Adrenal gland (tissue), 12 donors: Measurements from ENCODE around the gene ATP9B. TPM values are rescaled to one million over a fixed set of nuclear protein-coding genes. Genes with fewer than 3 reads are reported as not detected.

Experiments used
- DNase-seq, 7 donors: peaks; one replicate each; pipeline ENCODE4 v3.0.0-alpha.2; 2019 to 2020
- H3K27ac ChIP-seq, 5 donors: fragments of 200-600 bp; sonication (generic) in 4 of 5; 1 replicate in 3 of 5; 2 replicates in 2 of 5; pipeline versions ENCODE4 v1.5.1 to v1.8.0; 2016 to 2020; ENCODE audit warnings: mild to moderate bottlenecking in 1 of 5
- H3K27me3 ChIP-seq: fragments of 200-600 bp; 2 replicates; pipeline ENCODE4 v1.8.0; 2021
- H3K36me3 ChIP-seq, 2 donors: fragments of 200-600 bp; replicated peaks in 1 of 2; 1 replicate in 1 of 2; 2 replicates in 1 of 2; pipeline versions ENCODE4 v1.5.1 to v1.8.0; 2018 to 2022
- H3K4me1 ChIP-seq, 2 donors: fragments of 200-600 bp; replicated peaks in 1 of 2; 1 replicate in 1 of 2; 2 replicates in 1 of 2; pipeline versions ENCODE4 v1.5.1 to v1.8.0; 2018 to 2021
- H3K4me3 ChIP-seq, 4 donors: fragments of 200-600 bp; sonication (generic) in 3 of 4; one replicate each; pipeline ENCODE4 v1.5.1; 2016 to 2018
- H3K9me3 ChIP-seq, 3 donors: fragments of 200-600 bp; sonication (generic) in 1 of 3; replicated peaks in 1 of 3; 1 replicate in 2 of 3; 2 replicates in 1 of 3; pipeline versions ENCODE4 v1.5.1 to v1.8.0; 2016 to 2021
- POLR2A ChIP-seq, 2 donors: fragments of 450-650 bp; IDR thresholded peaks; one replicate each; pipeline ENCODE4 v1.6.1; 2017; ENCODE audit warnings: antibody characterized with exemption in 2 of 2, mild to moderate bottlenecking in 2 of 2, moderate library complexity in 1 of 2
- WGBS, 4 donors: extraction: QIAGEN DNeasy Blood & Tissue Kit in 2 of 4; methylation state at CpG; one replicate each; pipeline versions ENCODE4 v1.1.5 to v1.1.7; 2013 to 2017; 5-methylcytosine and 5-hydroxymethylcytosine counted together
- intact Hi-C, 2 donors: fragments of 100-400 bp; cut with DNase I; formaldehyde crosslinking; loops; one replicate each; pipeline versions ENCODE4 v1.14.1 to v1.15.0; 2022 to 2023
- polyA plus RNA-seq, 3 donors: library from polyadenylated mRNA; stranded (reverse); fragments of 200-250 nt in 2 of 3; fragments of 350-450 nt in 1 of 3; fragmentation: Illumina TruSeq in 1 of 3; extraction: RNeasy Lipid Tissue Mini Kit (QIAGEN cat#74804) in 1 of 3; gene quantifications; one replicate each; pipeline ENCODE4 v1.2.3, GENCODE V29; 2013 to 2014
- total RNA-seq, 9 donors: library from RNA; depleted of rRNA in 4 of 9; stranded (reverse); fragments of >200 nt in 4 of 9; fragments of 120-200 nt in 1 of 9; fragmentation: NEBNext Ultra II Directional in 1 of 9; extraction: Animal tissue kit (Norgen Biotek cat#: 25700) in 1 of 9; gene quantifications; one replicate each; pipeline versions ENCODE4 v1.1.0 to v1.2.4, GENCODE V29; 2013 to 2023
- TF ChIP-seq, protein P1 (sequence below), 6 experiments: fragments of 450-650 bp in 4 of 6; fragments of 200-600 bp in 2 of 6; sonication (generic) in 1 of 6; IDR thresholded peaks; 1 replicate in 5 of 6; 2 replicates in 1 of 6; pipeline versions ENCODE4 v1.5.1 to v1.8.0; 2016 to 2021; ENCODE audit warnings: antibody characterized with exemption in 6 of 6, mild to moderate bottlenecking in 2 of 6, moderate library complexity in 1 of 6
- donor health status: healthy with polysubstance abuse.
- donor health status: Bipolar disorder and iron deficiency.
- donor health status: DM: yes; HTN: yes; CAD: no.
- donor health status: DM: no; HTN: no; CAD: no.
- donor health status: DM: no; HTN: no; CAD: no.
- donor health status: DM: yes; HTN: yes; CAD: no.

The ATP9B gene
- total and polyA plus RNA-seq, 12 donors: 16.3 to 36.0 (median 27.7) TPM

GRCh38 chr18:79252904-79253633 is 183.9 kb downstream of the ATP9B start:
- TF ChIP-seq POLR2A (IDR thresholded peaks at IDR 0.05): peak in 1 of 2 donors; percentile 56
- TF ChIP-seq, protein P1, sequence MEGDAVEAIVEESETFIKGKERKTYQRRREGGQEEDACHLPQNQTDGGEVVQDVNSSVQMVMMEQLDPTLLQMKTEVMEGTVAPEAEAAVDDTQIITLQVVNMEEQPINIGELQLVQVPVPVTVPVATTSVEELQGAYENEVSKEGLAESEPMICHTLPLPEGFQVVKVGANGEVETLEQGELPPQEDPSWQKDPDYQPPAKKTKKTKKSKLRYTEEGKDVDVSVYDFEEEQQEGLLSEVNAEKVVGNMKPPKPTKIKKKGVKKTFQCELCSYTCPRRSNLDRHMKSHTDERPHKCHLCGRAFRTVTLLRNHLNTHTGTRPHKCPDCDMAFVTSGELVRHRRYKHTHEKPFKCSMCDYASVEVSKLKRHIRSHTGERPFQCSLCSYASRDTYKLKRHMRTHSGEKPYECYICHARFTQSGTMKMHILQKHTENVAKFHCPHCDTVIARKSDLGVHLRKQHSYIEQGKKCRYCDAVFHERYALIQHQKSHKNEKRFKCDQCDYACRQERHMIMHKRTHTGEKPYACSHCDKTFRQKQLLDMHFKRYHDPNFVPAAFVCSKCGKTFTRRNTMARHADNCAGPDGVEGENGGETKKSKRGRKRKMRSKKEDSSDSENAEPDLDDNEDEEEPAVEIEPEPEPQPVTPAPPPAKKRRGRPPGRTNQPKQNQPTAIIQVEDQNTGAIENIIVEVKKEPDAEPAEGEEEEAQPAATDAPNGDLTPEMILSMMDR (IDR thresholded peaks at IDR 0.05): no peak
- no peak overlapping the region for H3K4me3 ChIP-seq
- WGBS, 4 donors: 56 to 65% (median 59%) methylated on average over 18 to 20 of the region's 20 CpGs
- no peaks in the 10 kb centered on the region for H3K36me3 ChIP-seq
- peak overlapping the region in 4 of 5 donors; percentile 4 to 83 (median 64) for H3K27ac ChIP-seq
- intact Hi-C loops: no loop called here
- peaks cover 0 to 20% of the 10 kb centered on the region in 2 donors for H3K4me1 ChIP-seq
- no peaks in the 10 kb centered on the region for H3K9me3 ChIP-seq
- peak; percentile 35 to 73 (median 64) for DNase-seq
- H3K27me3 ChIP-seq: no peaks in the 10 kb centered on the region

DNA sequence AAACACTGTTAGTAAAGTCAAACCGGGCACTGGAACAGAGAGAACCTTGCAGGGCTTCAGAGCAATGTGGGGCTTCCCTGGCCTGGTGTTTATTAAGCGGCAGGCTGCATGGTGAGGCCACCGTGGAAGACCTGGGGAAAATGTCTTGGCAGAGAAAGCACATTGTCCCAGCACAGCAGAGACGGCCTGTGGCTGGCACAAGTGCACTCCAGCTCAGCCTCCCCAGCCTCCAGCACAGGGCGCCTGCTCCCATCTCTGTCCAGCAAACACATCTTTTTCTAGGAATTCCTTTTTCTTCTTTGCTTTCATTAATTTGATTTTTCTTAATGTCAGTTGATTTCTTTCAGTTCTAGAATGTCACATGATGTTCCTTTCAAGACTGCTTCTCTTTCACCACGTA is 188.3 kb downstream of the ATP9B start:
- Histone ChIP-seq H3K36me3 (no peaks in the 10 kb centered on the region), H3K27me3 (no peaks in the 10 kb centered on the region), H3K4me1 (peaks cover 0 to 15% of the 10 kb centered on the region in 2 donors), H3K4me3 (no peak overlapping the region), H3K27ac (no peak overlapping the region), H3K9me3 (no peaks in the 10 kb centered on the region)
- TF ChIP-seq, protein P1 (IDR thresholded peaks at IDR 0.05): no peak
- no peak for TF ChIP-seq POLR2A (IDR thresholded peaks at IDR 0.05)
- DNase-seq: peak in 2 of 7 donors; percentile 26 to 27
- intact Hi-C loops: no loop called here
- 69 to 80% (median 79%) methylated on average over 6 of the region's 6 CpGs for WGBS, 4 donors

DNA sequence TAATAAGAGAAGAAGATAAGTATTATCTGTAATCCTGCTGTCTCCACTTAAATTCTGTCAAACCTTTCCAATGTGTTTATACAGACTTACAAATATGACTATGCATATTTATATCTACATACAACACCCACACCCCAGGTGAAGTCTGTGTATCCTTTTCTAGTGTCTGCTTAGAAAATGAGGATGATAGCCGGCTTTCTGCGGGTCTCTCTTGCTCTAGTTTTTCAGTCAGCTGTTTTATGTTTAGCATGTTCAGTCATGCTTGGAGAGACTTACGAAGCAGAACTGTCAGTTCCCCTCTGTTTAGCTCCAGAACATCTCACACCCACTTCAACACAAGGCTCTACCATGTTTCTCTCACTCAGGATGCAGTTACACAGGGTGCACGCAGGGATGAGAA is 189.3 kb downstream of the ATP9B start:
- WGBS, 4 donors: 92 to 100% (median 95%) methylated on average over 4 of the region's 4 CpGs
- Histone ChIP-seq H3K36me3 (no peaks in the 10 kb centered on the region), H3K27me3 (no peaks in the 10 kb centered on the region), H3K27ac (no peak overlapping the region), H3K4me1 (peaks cover 0 to 10% of the 10 kb centered on the region in 2 donors), H3K9me3 (no peaks in the 10 kb centered on the region), H3K4me3 (no peak overlapping the region)
- intact Hi-C loops: no loop called here
- TF ChIP-seq, protein P1 (IDR thresholded peaks at IDR 0.05): no peak
- no peak for TF ChIP-seq POLR2A (IDR thresholded peaks at IDR 0.05)
- no peak for DNase-seq

GRCh38 chr18:79259218-79259617 is 190.0 kb downstream of the ATP9B start:
- peaks cover 0 to 8% of the 10 kb centered on the region in 2 donors for H3K4me1 ChIP-seq
- no peaks in the 10 kb centered on the region for H3K9me3 ChIP-seq
- H3K27me3 ChIP-seq: no peaks in the 10 kb centered on the region
- no peak overlapping the region for H3K27ac ChIP-seq
- no peak for DNase-seq
- no peak overlapping the region for H3K4me3 ChIP-seq
- 87 to 97% (median 94%) methylated on average over 2 of the region's 2 CpGs for WGBS, 4 donors
- intact Hi-C loops: no loop called here
- TF ChIP-seq, protein P1 (IDR thresholded peaks at IDR 0.05): no peak
- TF ChIP-seq POLR2A (IDR thresholded peaks at IDR 0.05): no peak
- no peaks in the 10 kb centered on the region for H3K36me3 ChIP-seq
